GM18517 (cell line): ENCODE results near the gene GPR55.
"Not testable (repeated sequence)": the region's sequence is repeated elsewhere in the genome, so short reads cannot be mapped to it uniquely, and the experiment has no call there.

Experiments
- ATAC-seq: cut with Tn5 transposase; IDR thresholded peaks from one replicate; pipeline ENCODE4 v1.9.1; 2021; ENCODE audit warnings: mild to moderate bottlenecking, moderate library complexity; ENCODE audit not compliant: unreplicated experiment

The GPR55 gene

GRCh38 chr2:230936243-230936642 is 11.2 kb upstream of the GPR55 start:
- not testable (repeated sequence) for ATAC-seq

GRCh38 chr2:230935130-230935430 is 10.0 kb upstream of the GPR55 start:
- no peak for ATAC-seq

- no peak for ATAC-seq
Measured at GRCh38 chr2:230934231-230935129, 9.4 kb upstream of the GPR55 start.

- no peak for ATAC-seq
Measured at GRCh38 chr2:230933521-230934180, 8.6 kb upstream of the GPR55 start.

GRCh38 chr2:230932556-230933511 is 7.8 kb upstream of the GPR55 start:
- no peak for ATAC-seq

GRCh38 chr2:230931556-230932231 is 6.7 kb upstream of the GPR55 start:
- no peak for ATAC-seq

- ATAC-seq = no peak
Measured at GRCh38 chr2:230930928-230931555, 6.0 kb upstream of the GPR55 start.

GRCh38 chr2:230930149-230930780 is 5.2 kb upstream of the GPR55 start:
- no peak for ATAC-seq

GRCh38 chr2:230929381-230930148 is 4.5 kb upstream of the GPR55 start:
- ATAC-seq = no peak

- ATAC-seq = no peak
Measured at GRCh38 chr2:230928701-230929380, 3.8 kb upstream of the GPR55 start.

- ATAC-seq = no peak
Measured at GRCh38 chr2:230927711-230928341, 2.8 kb upstream of the GPR55 start.

- peak; percentile 49 for ATAC-seq
Measured at GRCh38 chr2:230925879-230926765, 1.1 kb upstream of the GPR55 start.

GRCh38 chr2:230925443-230925878 is 419 bp upstream of the GPR55 start:
- peak; percentile 9 for ATAC-seq

GRCh38 chr2:230924092-230924469 is 961 bp downstream of the GPR55 start:
- ATAC-seq = no peak

- no peak for ATAC-seq
Measured at GRCh38 chr2:230922951-230923717, 1.9 kb downstream of the GPR55 start.
